Measurements from ENCODE around the gene C1orf35.

- TF ChIP-seq POLR2A (IDR thresholded peaks at IDR 0.05) (no peak), CTCF (IDR thresholded peaks at IDR 0.05) (no peak)
Measured at GRCh38 chr1:228105996-228106799, 3.1 kb upstream of the C1orf35 start.
